GM19468 (cell line): Measurements from ENCODE around the gene BAHD1.

Experiments
- ATAC-seq: cut with Tn5 transposase; IDR thresholded peaks from one replicate; pipeline ENCODE4 v1.9.1; 2021; ENCODE audit warnings: mild to moderate bottlenecking, moderate library complexity, moderate number of reproducible peaks; ENCODE audit not compliant: unreplicated experiment; ENCODE audit errors: extremely low read depth

BAHD1 gene

GRCh38 chr15:40463279-40463678 lies 22.5 kb downstream of the BAHD1 start:
- no peak for ATAC-seq

GRCh38 chr15:40463886-40464545 lies 23.3 kb downstream of the BAHD1 start:
- ATAC-seq: no peak

GRCh38 chr15:40464595-40465185 lies 23.9 kb downstream of the BAHD1 start:
- no peak for ATAC-seq

- no peak for ATAC-seq
Measured at GRCh38 chr15:40465939-40466338, 25.2 kb downstream of the BAHD1 start.

- no peak for ATAC-seq
Measured at GRCh38 chr15:40466426-40467260, 25.9 kb downstream of the BAHD1 start.

- ATAC-seq: no peak
Measured at GRCh38 chr15:40467261-40467615, 26.5 kb downstream of the BAHD1 start.

- ATAC-seq: no peak
Measured at GRCh38 chr15:40468898-40469331, 28.2 kb downstream of the BAHD1 start.

GRCh38 chr15:40469776-40470390 lies 29.1 kb downstream of the BAHD1 start:
- no peak for ATAC-seq

- ATAC-seq: peak; percentile 12
Measured at GRCh38 chr15:40470423-40471104, 29.8 kb downstream of the BAHD1 start, which contains the start of gene CHST14. Gene CHST14 (plus strand): TSS chr15:40470984. CDS start chr15:40471214, 230 bp downstream.

GRCh38 chr15:40471105-40471807 lies 30.5 kb downstream of the BAHD1 start:
- no peak for ATAC-seq

- ATAC-seq: no peak
Measured at GRCh38 chr15:40471808-40472150, 31.0 kb downstream of the BAHD1 start.

GRCh38 chr15:40472171-40472727 lies 31.5 kb downstream of the BAHD1 start:
- ATAC-seq: no peak

- ATAC-seq: no peak
Measured at GRCh38 chr15:40474581-40474980, 33.8 kb downstream of the BAHD1 start.

- no peak for ATAC-seq
Measured at GRCh38 chr15:40477642-40478327, 37.0 kb downstream of the BAHD1 start.

- ATAC-seq: no peak
Measured at GRCh38 chr15:40479024-40479423, 38.3 kb downstream of the BAHD1 start.

GRCh38 chr15:40481341-40482074 lies 40.8 kb downstream of the BAHD1 start:
- no peak for ATAC-seq

- ATAC-seq: no peak
Measured at GRCh38 chr15:40483919-40484318, 43.2 kb downstream of the BAHD1 start.
